ENCODE data around the gene MIX23. TPM values are rescaled to one million over a fixed set of nuclear protein-coding genes. Genes with fewer than 3 reads are reported as not detected.

MIX23 gene
- total RNA-seq, 3 donors from 2014 or later (not counting 1 experiment from before 2014, with no cell fraction given) = 9.6 to 16.4 (median 14.1) TPM

- H3K4me3 ChIP-seq (ENCODE audit: low read length) = no peak overlapping the region
- no peaks in the 10 kb centered on the region for H3K4me1 ChIP-seq (ENCODE audit: control insufficient read depth, insufficient read depth, low read length)
- Mint-ChIP-seq H3K9me3 (no peaks in the 10 kb centered on the region), H3K27me3 (ENCODE audit: low read depth in 2 of 2) (peaks cover 18 to 21% of the 10 kb centered on the region in 2 donors), H3K4me1 (no peaks in the 10 kb centered on the region), H3K4me3 (no peak overlapping the region), H3K27ac (no peak overlapping the region), H3K36me3 (no peaks in the 10 kb centered on the region)
- no peaks in the 10 kb centered on the region for H3K9me3 ChIP-seq (ENCODE audit: control insufficient read depth, insufficient read depth, low read length)
- DNase-seq (no peak), ATAC-seq (no peak)
- H3K27ac ChIP-seq (ENCODE audit: low read length) = no peak overlapping the region
- WGBS (ENCODE audit: insufficient coverage) = 88% methylated on average over 8 of the region's 8 CpGs
- H3K36me3 ChIP-seq (ENCODE audit: control insufficient read depth, insufficient read depth, low read length) = no peaks in the 10 kb centered on the region
- intact Hi-C loops (cut with micrococcal nuclease) = no loop called here
- no peaks in the 10 kb centered on the region for H3K27me3 ChIP-seq (ENCODE audit: control insufficient read depth, insufficient read depth, low read length)
- TF ChIP-seq CTCF (IDR thresholded peaks at IDR 0.05) = no peak
These were observed 50.5 kb downstream of the MIX23 start for GRCh38 chr3:122332551-122332950.

DNA sequence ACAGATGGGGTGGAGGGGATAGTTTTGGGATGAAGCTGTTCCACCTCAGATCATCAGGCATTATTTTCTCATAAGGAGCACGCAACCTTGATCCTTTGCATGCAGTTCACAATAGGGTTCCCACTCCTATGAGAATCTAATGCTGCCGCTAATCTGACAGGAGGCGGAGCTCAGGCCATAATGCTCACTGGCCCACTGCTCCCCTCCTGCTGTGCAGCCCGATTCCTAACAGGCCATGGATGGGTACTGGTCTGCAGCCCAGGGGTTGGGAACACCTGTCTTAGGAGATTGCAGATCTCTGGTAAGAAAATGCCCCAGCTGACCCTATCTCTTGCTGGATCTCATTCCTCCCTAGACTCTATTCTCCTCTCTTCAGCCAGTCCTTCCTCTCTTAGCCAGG lies 51.1 kb downstream of the MIX23 start:
- Mint-ChIP-seq H3K4me3 (no peak overlapping the region), H3K27me3 (ENCODE audit: low read depth in 2 of 2) (peaks cover 18 to 21% of the 10 kb centered on the region in 2 donors), H3K4me1 (no peaks in the 10 kb centered on the region), H3K27ac (no peak overlapping the region), H3K36me3 (no peaks in the 10 kb centered on the region), H3K9me3 (no peaks in the 10 kb centered on the region)
- TF ChIP-seq CTCF (IDR thresholded peaks at IDR 0.05) = no peak
- Histone ChIP-seq H3K27ac (ENCODE audit: low read length) (no peak overlapping the region), H3K4me3 (ENCODE audit: low read length) (no peak overlapping the region), H3K4me1 (ENCODE audit: control insufficient read depth, insufficient read depth, low read length) (no peaks in the 10 kb centered on the region), H3K27me3 (ENCODE audit: control insufficient read depth, insufficient read depth, low read length) (no peaks in the 10 kb centered on the region), H3K9me3 (ENCODE audit: control insufficient read depth, insufficient read depth, low read length) (no peaks in the 10 kb centered on the region), H3K36me3 (ENCODE audit: control insufficient read depth, insufficient read depth, low read length) (no peaks in the 10 kb centered on the region)
- 90% methylated on average over 4 of the region's 4 CpGs for WGBS (ENCODE audit: insufficient coverage)
- no peak for DNase-seq
- intact Hi-C loops (cut with micrococcal nuclease) = no loop called here
- no peak for ATAC-seq

DNA sequence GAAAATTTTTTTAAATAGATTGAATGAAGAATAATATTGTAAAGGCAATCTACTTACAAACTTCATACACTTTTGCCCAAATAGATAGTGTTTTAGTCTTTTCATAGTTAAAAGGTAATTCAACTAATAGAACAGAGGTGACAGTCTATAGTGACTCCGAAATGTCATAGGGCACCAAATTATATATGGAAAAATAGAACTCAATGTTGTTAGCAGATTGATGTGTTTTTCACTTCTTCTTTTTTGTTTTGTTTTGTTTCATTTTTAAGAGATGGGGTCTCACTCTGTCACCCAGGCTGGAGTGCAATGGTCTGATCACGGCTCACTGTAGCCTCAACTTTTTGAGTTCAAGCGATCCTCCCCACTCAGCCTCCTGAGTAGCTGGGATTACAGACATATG lies 57.3 kb downstream of the MIX23 start:
- no peak for TF ChIP-seq CTCF (IDR thresholded peaks at IDR 0.05)
- Histone ChIP-seq H3K4me3 (ENCODE audit: low read length) (no peak overlapping the region), H3K4me1 (ENCODE audit: control insufficient read depth, insufficient read depth, low read length) (no peaks in the 10 kb centered on the region), H3K27ac (ENCODE audit: low read length) (no peak overlapping the region), H3K9me3 (ENCODE audit: control insufficient read depth, insufficient read depth, low read length) (no peaks in the 10 kb centered on the region), H3K27me3 (ENCODE audit: control insufficient read depth, insufficient read depth, low read length) (no peaks in the 10 kb centered on the region), H3K36me3 (ENCODE audit: control insufficient read depth, insufficient read depth, low read length) (no peaks in the 10 kb centered on the region)
- Mint-ChIP-seq H3K27ac (no peak overlapping the region), H3K4me3 (no peak overlapping the region), H3K4me1 (no peaks in the 10 kb centered on the region), H3K27me3 (ENCODE audit: low read depth in 2 of 2) (peaks cover 6 to 7% of the 10 kb centered on the region in 2 donors), H3K36me3 (no peaks in the 10 kb centered on the region), H3K9me3 (no peaks in the 10 kb centered on the region)
- 89% methylated on average over 3 of the region's 3 CpGs for WGBS (ENCODE audit: insufficient coverage)
- no peak for DNase-seq
- intact Hi-C loops (cut with micrococcal nuclease) = no loop called here
- no peak for ATAC-seq

GRCh38 chr3:122324871-122325323 lies 58.1 kb downstream of the MIX23 start, which contains the start of gene CSTA:
Gene CSTA, plus strand, starts transcription at chr3:122325248. Its CDS starts 45 bp downstream, at chr3:122325293.
- TF ChIP-seq CTCF (IDR thresholded peaks at IDR 0.05) = no peak
- no peak for DNase-seq
- peaks cover 2% of the 10 kb centered on the region for H3K27me3 ChIP-seq (ENCODE audit: control insufficient read depth, insufficient read depth, low read length)
- H3K4me1 ChIP-seq (ENCODE audit: control insufficient read depth, insufficient read depth, low read length) = no peaks in the 10 kb centered on the region
- Mint-ChIP-seq H3K27ac (no peak within 1 kb of the TSS), H3K27me3 (ENCODE audit: low read depth in 2 of 2) (peaks cover 6 to 7% of the 10 kb centered on the region in 2 donors), H3K9me3 (peaks cover 0 to 2% of the 10 kb centered on the region in 2 donors), H3K4me1 (no peaks in the 10 kb centered on the region), H3K4me3 (no peak within 1 kb of the TSS), H3K36me3 (no peaks in the 10 kb centered on the region)
- intact Hi-C loops (cut with micrococcal nuclease) = no loop called here
- no peak for ATAC-seq
- no peaks in the 10 kb centered on the region for H3K36me3 ChIP-seq (ENCODE audit: control insufficient read depth, insufficient read depth, low read length)
- H3K27ac ChIP-seq (ENCODE audit: low read length) = no peak within 1 kb of the TSS
- H3K9me3 ChIP-seq (ENCODE audit: control insufficient read depth, insufficient read depth, low read length) = no peaks in the 10 kb centered on the region
- 81% methylated on average over 6 of the region's 6 CpGs for WGBS (ENCODE audit: insufficient coverage)
- H3K4me3 ChIP-seq (ENCODE audit: low read length) = no peak within 1 kb of the TSS

All from natural killer cell (primary cell).